ENCODE measurements around the gene GON4L.

DNA sequence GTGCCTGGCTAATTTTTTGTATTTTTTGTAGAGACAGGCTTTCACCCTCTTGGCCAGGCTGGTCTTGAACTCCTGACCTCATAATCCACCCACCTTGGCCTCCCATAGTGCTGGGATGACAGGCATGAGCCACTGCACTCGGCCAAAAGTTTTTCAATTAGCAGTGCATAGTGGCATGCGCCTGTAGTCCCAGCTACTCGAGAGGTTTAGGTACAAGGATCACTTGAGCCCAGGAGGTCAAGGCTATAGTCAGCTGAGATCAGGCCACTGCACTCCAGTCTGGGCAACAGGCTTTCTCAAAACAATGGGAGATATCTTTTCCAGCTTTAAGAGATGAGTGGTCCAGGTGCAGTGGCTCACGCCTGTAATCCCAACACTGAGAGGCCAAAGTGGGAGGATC is 137.3 kb downstream of the GON4L start:
- TF ChIP-seq, protein P1, sequence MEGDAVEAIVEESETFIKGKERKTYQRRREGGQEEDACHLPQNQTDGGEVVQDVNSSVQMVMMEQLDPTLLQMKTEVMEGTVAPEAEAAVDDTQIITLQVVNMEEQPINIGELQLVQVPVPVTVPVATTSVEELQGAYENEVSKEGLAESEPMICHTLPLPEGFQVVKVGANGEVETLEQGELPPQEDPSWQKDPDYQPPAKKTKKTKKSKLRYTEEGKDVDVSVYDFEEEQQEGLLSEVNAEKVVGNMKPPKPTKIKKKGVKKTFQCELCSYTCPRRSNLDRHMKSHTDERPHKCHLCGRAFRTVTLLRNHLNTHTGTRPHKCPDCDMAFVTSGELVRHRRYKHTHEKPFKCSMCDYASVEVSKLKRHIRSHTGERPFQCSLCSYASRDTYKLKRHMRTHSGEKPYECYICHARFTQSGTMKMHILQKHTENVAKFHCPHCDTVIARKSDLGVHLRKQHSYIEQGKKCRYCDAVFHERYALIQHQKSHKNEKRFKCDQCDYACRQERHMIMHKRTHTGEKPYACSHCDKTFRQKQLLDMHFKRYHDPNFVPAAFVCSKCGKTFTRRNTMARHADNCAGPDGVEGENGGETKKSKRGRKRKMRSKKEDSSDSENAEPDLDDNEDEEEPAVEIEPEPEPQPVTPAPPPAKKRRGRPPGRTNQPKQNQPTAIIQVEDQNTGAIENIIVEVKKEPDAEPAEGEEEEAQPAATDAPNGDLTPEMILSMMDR (optimal IDR thresholded peaks at IDR 0.05 in 1 of 3, IDR thresholded peaks at IDR 0.05 in 1 of 3, conservative IDR thresholded peaks at IDR 0.05 in 1 of 3; ENCODE audit: extremely low read depth in 1 of 3, insufficient read depth in 2 of 3, low read length in 3 of 3) = no peak
- TF ChIP-seq EZH2 (IDR thresholded peaks at IDR 0.05; ENCODE audit: low read length) = no peak
